PC-9 (cell line): ENCODE results near the gene GGT1. TPM values are rescaled to one million over a fixed set of nuclear protein-coding genes. Genes with fewer than 3 reads are reported as not detected.

Experiments used
- BruUV-seq: library from RNA; stranded (reverse); fragments of 400-500 nt; replicated peaks from 2 replicates; lab custom pipeline; 2021; lab: Mats Ljungman, UMichigan
- CTCF ChIA-PET: fragments of 300-600 bp; sonication (Branson Sonifier 250); formaldehyde crosslinking; loops from one replicate; lab custom pipeline; 2022; ENCODE audit warnings: antibody characterized with exemption; lab: Charles Lee
- POLR2A ChIA-PET: fragments of 300-600 bp; sonication (Branson Sonifier 250); formaldehyde crosslinking; loops from one replicate; lab custom pipeline; 2022; ENCODE audit warnings: antibody characterized with exemption; ENCODE audit not compliant: unreplicated experiment; lab: Charles Lee
- DNase-seq, 2 experiments: peaks; one replicate each; pipeline versions ENCODE4 v3.0.0 to v3.0.0-alpha.2; 2015 to 2022; ENCODE audit warnings: mixed read lengths in 1 of 2
- H2AFZ ChIP-seq: fragments of 200-600 bp; sonication (generic); 2 replicates; pipeline ENCODE4 v1.8.1; 2017; ENCODE audit warnings: antibody characterized with exemption
- H3F3A ChIP-seq: fragments of 200-600 bp; sonication (generic); 2 replicates; pipeline ENCODE4 v1.8.1; 2017; ENCODE audit warnings: antibody characterized with exemption, mild to moderate bottlenecking, low read depth; ENCODE audit not compliant: insufficient read depth
- H3K27ac ChIP-seq: fragments of 200-600 bp; sonication (generic); 2 replicates; pipeline ENCODE4 v1.6.1; 2016; ENCODE audit warnings: mixed run types
- H3K27me3 ChIP-seq: fragments of 200-600 bp; sonication (generic); 2 replicates; pipeline ENCODE4 v1.6.1; 2016; ENCODE audit warnings: low read depth, mixed run types; ENCODE audit not compliant: insufficient read depth
- H3K36me3 ChIP-seq: fragments of 200-600 bp; sonication (generic); 2 replicates; pipeline ENCODE4 v1.6.1; 2016; ENCODE audit warnings: low read depth, mixed run types
- H3K4me1 ChIP-seq: fragments of 200-600 bp; sonication (generic); replicated peaks from 2 replicates; pipeline ENCODE4 v1.6.1; 2016; ENCODE audit warnings: mixed run types; ENCODE audit not compliant: insufficient read depth
- H3K4me2 ChIP-seq: fragments of 200-600 bp; sonication (generic); 2 replicates; pipeline ENCODE4 v1.6.1; 2017; ENCODE audit warnings: mixed run types
- H3K4me3 ChIP-seq: fragments of 200-600 bp; sonication (generic); 2 replicates; pipeline ENCODE4 v1.6.1; 2016; ENCODE audit warnings: mixed run types
- H3K79me2 ChIP-seq: fragments of 200-600 bp; sonication (generic); 2 replicates; pipeline ENCODE4 v1.6.1; 2017; ENCODE audit warnings: low read depth, mixed run types
- H3K9me2 ChIP-seq: fragments of 200-600 bp; sonication (generic); 2 replicates; pipeline ENCODE4 v1.8.1; 2017; ENCODE audit warnings: mild to moderate bottlenecking; ENCODE audit not compliant: insufficient read depth
- H3K9me3 ChIP-seq: fragments of 200-600 bp; sonication (generic); 2 replicates; pipeline ENCODE4 v1.8.1; 2016; ENCODE audit warnings: low read depth; ENCODE audit not compliant: insufficient read depth
- H4K20me1 ChIP-seq: fragments of 200-600 bp; sonication (generic); 2 replicates; pipeline ENCODE4 v1.8.1; 2017; ENCODE audit not compliant: insufficient read depth
- CTCF ChIP-seq: fragments of 200-600 bp; sonication (generic); conservative IDR thresholded peaks from 2 replicates; pipeline ENCODE4 v1.6.1; 2017; ENCODE audit warnings: mixed run types, antibody characterized with exemption, mild to moderate bottlenecking, moderate library complexity
- EZH2 ChIP-seq: fragments of 200-600 bp; sonication (generic); IDR thresholded peaks from 2 replicates; pipeline ENCODE4 v1.8.0; 2017; ENCODE audit warnings: antibody characterized with exemption, low read depth
- intact Hi-C: fragments of 100-400 bp; cut with micrococcal nuclease; formaldehyde crosslinking; loops from one replicate; pipeline ENCODE4 v1.10.0; 2022; ENCODE audit not compliant: unreplicated experiment
- total RNA-seq: library from RNA; stranded (reverse); gene quantifications from 2 replicates; pipeline ENCODE4 v1.2.3, GENCODE V29; 2021

GGT1 gene
- total RNA-seq, 1 experiment from 2014 or later, result 7.4 TPM

GRCh38 chr22:24578355-24579257, 24.4 kb upstream of the GGT1 start:
- TF ChIP-seq EZH2, result no peak
- no peak for TF ChIP-seq CTCF
- Histone ChIP-seq H3K27me3 (no peaks in the 10 kb centered on the region), H3K27ac (no peak overlapping the region), H3K9me3 (no peaks in the 10 kb centered on the region), H3K4me2 (no peak overlapping the region), H3K4me1 (no peaks in the 10 kb centered on the region), H3K79me2 (no peaks in the 10 kb centered on the region), H4K20me1 (peaks cover 6% of the 10 kb centered on the region), H2AFZ (no peak overlapping the region), H3K4me3 (no peak overlapping the region), H3F3A (peaks cover 26% of the 10 kb centered on the region), H3K9me2 (no peaks in the 10 kb centered on the region), H3K36me3 (no peaks in the 10 kb centered on the region; the same call in 1 of the 2 replicates)
- CTCF ChIA-PET, result no interaction called here
- intact Hi-C loops, result no loop called here
- DNase-seq, result no peak
- no TSS peak for BruUV-seq
- POLR2A ChIA-PET, result no interaction called here

- Histone ChIP-seq H3K27me3 (no peaks in the 10 kb centered on the region), H3K27ac (no peak overlapping the region), H3K4me1 (no peaks in the 10 kb centered on the region), H3K9me2 (no peaks in the 10 kb centered on the region), H3K79me2 (no peaks in the 10 kb centered on the region), H4K20me1 (peaks cover 6% of the 10 kb centered on the region), H3K9me3 (no peaks in the 10 kb centered on the region), H3K4me2 (no peak overlapping the region), H3K36me3 (no peaks in the 10 kb centered on the region; the same call in 1 of the 2 replicates), H2AFZ (no peak overlapping the region), H3F3A (peaks cover 26% of the 10 kb centered on the region), H3K4me3 (no peak overlapping the region)
- DNase-seq, result no peak
- no TSS peak for BruUV-seq
- ChIA-PET CTCF (no interaction called here), POLR2A (no interaction called here)
- intact Hi-C loops, result no loop called here
- no peak for TF ChIP-seq CTCF
Measured at GRCh38 chr22:24579258-24579601, 23.8 kb upstream of the GGT1 start.

GRCh38 chr22:24580276-24580675, 22.7 kb upstream of the GGT1 start:
- CTCF ChIA-PET, result no interaction called here
- Histone ChIP-seq H2AFZ (no peak overlapping the region), H3K4me1 (no peaks in the 10 kb centered on the region), H3K27ac (no peak overlapping the region), H3K9me2 (no peaks in the 10 kb centered on the region), H3F3A (peaks cover 23% of the 10 kb centered on the region), H3K4me3 (no peak overlapping the region), H3K9me3 (no peaks in the 10 kb centered on the region), H3K4me2 (no peak overlapping the region), H3K27me3 (no peaks in the 10 kb centered on the region), H4K20me1 (peaks cover 6% of the 10 kb centered on the region), H3K36me3 (no peaks in the 10 kb centered on the region), H3K79me2 (no peaks in the 10 kb centered on the region)
- intact Hi-C loops, result no loop called here
- TF ChIP-seq EZH2, result no peak
- no peak for TF ChIP-seq CTCF
- no TSS peak for BruUV-seq
- peak in 1 of 2 experiments; percentile 43 for DNase-seq
- POLR2A ChIA-PET, result no interaction called here
